Bronchial epithelial cell (primary cell): ENCODE measurements around the gene TSC2. TPM values are rescaled to one million over a fixed set of nuclear protein-coding genes. Genes with fewer than 3 reads are reported as not detected.
"Not testable (repeated sequence)": the region's sequence is repeated elsewhere in the genome, so short reads cannot be mapped to it uniquely, and the experiment has no call there.

ENCODE experiments used
- DNase-seq: peaks from one replicate; pipeline ENCODE4 v3.0.0-alpha.2; 2010; ENCODE audit warnings: low read depth
- FAIRE-seq: peaks from 2 replicates; lab custom pipeline; 2011; peaks lifted over from hg19 to GRCh38; lab: Jason Lieb, UNC
- H3K27me3 ChIP-seq: 2 replicates; pipeline ENCODE4 v1.5.1; 2011; ENCODE audit warnings: low read length; ENCODE audit not compliant: control insufficient read depth, insufficient read depth
- H3K36me3 ChIP-seq: 2 replicates; pipeline ENCODE4 v1.5.1; 2011; ENCODE audit warnings: low read length; ENCODE audit not compliant: control insufficient read depth, insufficient read depth
- H3K4me3 ChIP-seq: 2 replicates; pipeline ENCODE4 v1.5.1; 2011; ENCODE audit warnings: mild to moderate bottlenecking, low read depth, low read length, control low read depth
- total RNA-seq: library from RNA; depleted of rRNA; stranded (reverse); fragments of >200 nt; gene quantifications from 2 replicates; pipeline ENCODE4 v1.2.1, GENCODE V29; 2014
- TF ChIP-seq, protein P1 (sequence below): IDR thresholded peaks from 2 replicates; pipeline ENCODE4 v1.5.1; 2011; ENCODE audit warnings: mild to moderate bottlenecking, moderate library complexity, low read length, control low read depth, inconsistent platforms; ENCODE audit not compliant: insufficient read depth, severe bottlenecking

The TSC2 gene
- total RNA-seq, 1 donor from 2014 or later, result 25.0 TPM

GRCh38 chr16:2095315-2095853, 47.6 kb downstream of the TSC2 start:
- FAIRE-seq (no peak), DNase-seq (peak; percentile 44)
- peaks cover 25% of the 10 kb centered on the region for H3K36me3 ChIP-seq
- H3K27me3 ChIP-seq, result no peaks in the 10 kb centered on the region
- TF ChIP-seq, protein P1, sequence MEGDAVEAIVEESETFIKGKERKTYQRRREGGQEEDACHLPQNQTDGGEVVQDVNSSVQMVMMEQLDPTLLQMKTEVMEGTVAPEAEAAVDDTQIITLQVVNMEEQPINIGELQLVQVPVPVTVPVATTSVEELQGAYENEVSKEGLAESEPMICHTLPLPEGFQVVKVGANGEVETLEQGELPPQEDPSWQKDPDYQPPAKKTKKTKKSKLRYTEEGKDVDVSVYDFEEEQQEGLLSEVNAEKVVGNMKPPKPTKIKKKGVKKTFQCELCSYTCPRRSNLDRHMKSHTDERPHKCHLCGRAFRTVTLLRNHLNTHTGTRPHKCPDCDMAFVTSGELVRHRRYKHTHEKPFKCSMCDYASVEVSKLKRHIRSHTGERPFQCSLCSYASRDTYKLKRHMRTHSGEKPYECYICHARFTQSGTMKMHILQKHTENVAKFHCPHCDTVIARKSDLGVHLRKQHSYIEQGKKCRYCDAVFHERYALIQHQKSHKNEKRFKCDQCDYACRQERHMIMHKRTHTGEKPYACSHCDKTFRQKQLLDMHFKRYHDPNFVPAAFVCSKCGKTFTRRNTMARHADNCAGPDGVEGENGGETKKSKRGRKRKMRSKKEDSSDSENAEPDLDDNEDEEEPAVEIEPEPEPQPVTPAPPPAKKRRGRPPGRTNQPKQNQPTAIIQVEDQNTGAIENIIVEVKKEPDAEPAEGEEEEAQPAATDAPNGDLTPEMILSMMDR, result no peak
- no peak overlapping the region for H3K4me3 ChIP-seq

GRCh38 chr16:2095918-2096582, 48.3 kb downstream of the TSC2 start:
- TF ChIP-seq, protein P1, result no peak
- H3K27me3 ChIP-seq, result no peaks in the 10 kb centered on the region
- no peak for FAIRE-seq
- no peak overlapping the region for H3K4me3 ChIP-seq
- H3K36me3 ChIP-seq, result peaks cover 21% of the 10 kb centered on the region
- DNase-seq, result no peak

- TF ChIP-seq, protein P1, result no peak
- Histone ChIP-seq H3K36me3 (peaks cover 18% of the 10 kb centered on the region), H3K27me3 (no peaks in the 10 kb centered on the region), H3K4me3 (no peak overlapping the region)
- DNase-seq (no peak), FAIRE-seq (no peak)
Measured at GRCh38 chr16:2096853-2097595, 49.2 kb downstream of the TSC2 start.

- H3K36me3 ChIP-seq, result peaks cover 19% of the 10 kb centered on the region
- H3K4me3 ChIP-seq, FAIRE-seq, DNase-seq, H3K27me3 ChIP-seq: not testable (repeated sequence)
Measured at GRCh38 chr16:2097689-2098088, 49.9 kb downstream of the TSC2 start.

GRCh38 chr16:2101581-2101980, 53.8 kb downstream of the TSC2 start:
- not testable (repeated sequence) for FAIRE-seq, H3K4me3 ChIP-seq, DNase-seq, H3K27me3 ChIP-seq
- H3K36me3 ChIP-seq, result peaks cover 16% of the 10 kb centered on the region

GRCh38 chr16:2102471-2102870, 54.7 kb downstream of the TSC2 start:
- Histone ChIP-seq H3K36me3 (peaks cover 16% of the 10 kb centered on the region), H3K4me3 (no peak overlapping the region), H3K27me3 (no peaks in the 10 kb centered on the region)
- TF ChIP-seq, protein P1, result no peak
- FAIRE-seq, result no peak
- no peak for DNase-seq

DNA sequence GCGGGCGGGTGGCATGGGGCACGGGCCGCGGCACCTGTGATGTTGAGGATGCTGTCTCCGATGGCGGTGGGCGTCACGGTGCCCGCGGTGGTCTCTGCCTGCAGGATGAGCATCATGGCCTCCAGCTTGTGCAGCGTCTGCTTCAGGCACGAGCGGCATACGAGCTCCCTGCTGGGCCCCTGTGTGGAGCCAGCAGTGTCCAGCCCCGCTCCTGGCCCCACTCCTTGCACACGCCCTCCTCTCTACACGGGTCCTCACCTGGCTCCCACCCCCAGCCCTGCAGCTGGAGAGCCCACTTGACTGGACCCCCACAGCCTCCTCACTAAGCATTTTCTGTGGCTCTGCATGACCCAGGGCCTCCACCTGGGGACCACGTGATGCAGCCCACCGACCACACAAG, 56.7 kb downstream of the TSC2 start:
- not testable (repeated sequence) for FAIRE-seq, H3K27me3 ChIP-seq, H3K4me3 ChIP-seq, DNase-seq
- H3K36me3 ChIP-seq, result peaks cover 14% of the 10 kb centered on the region

DNA sequence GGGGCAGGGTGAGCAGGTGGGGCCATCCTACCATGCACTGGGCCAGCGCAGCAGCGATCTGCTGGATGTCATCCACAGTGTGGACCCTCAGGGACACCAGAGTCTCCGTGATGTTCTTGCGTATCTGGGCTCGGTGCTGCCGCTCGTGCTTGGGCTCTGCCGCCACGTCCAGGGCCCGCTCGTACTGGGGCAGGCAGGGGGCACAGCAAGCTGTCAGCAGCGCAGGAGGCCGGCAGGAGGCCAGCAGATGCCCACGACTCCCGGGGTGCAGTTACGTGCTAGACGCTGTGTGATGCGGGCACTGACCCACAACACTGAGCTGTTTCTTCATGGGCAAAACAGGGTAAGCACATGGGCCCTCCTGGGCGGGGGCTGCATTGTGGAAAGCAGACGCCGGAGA, 57.5 kb downstream of the TSC2 start:
- DNase-seq, H3K27me3 ChIP-seq, H3K4me3 ChIP-seq, FAIRE-seq: not testable (repeated sequence)
- H3K36me3 ChIP-seq, result peaks cover 12% of the 10 kb centered on the region

- not testable (repeated sequence) for DNase-seq, H3K4me3 ChIP-seq, H3K27me3 ChIP-seq, FAIRE-seq
- H3K36me3 ChIP-seq, result peaks cover 12% of the 10 kb centered on the region
Measured at GRCh38 chr16:2105769-2106168, 58.0 kb downstream of the TSC2 start.

- not testable (repeated sequence) for H3K4me3 ChIP-seq, DNase-seq, FAIRE-seq, H3K27me3 ChIP-seq
- peaks cover 12% of the 10 kb centered on the region for H3K36me3 ChIP-seq
Measured at GRCh38 chr16:2106211-2106610, 58.4 kb downstream of the TSC2 start.
